ENCODE data around the gene TBX2. TPM values are rescaled to one million over a fixed set of nuclear protein-coding genes. Genes with fewer than 3 reads are reported as not detected.
"Not testable (repeated sequence)": the region's sequence is repeated elsewhere in the genome, so short reads cannot be mapped to it uniquely, and the experiment has no call there.

TBX2 gene
- total RNA-seq, 1 experiment from 2014 or later: 42.7 TPM

- H3K4me3 ChIP-seq; H3K36me3 ChIP-seq; H3K27me3 ChIP-seq; DNase-seq; H3K4me1 ChIP-seq; H3K27ac ChIP-seq; H3K9me3 ChIP-seq (replicated peaks): not testable (repeated sequence)
Measured at GRCh38 chr17:61449140-61449539, 49.5 kb downstream of the TBX2 start.

- no peaks in the 10 kb centered on the region; the same call in 1 of the 2 replicates for H3K9me3 ChIP-seq (replicated peaks)
- H3K27me3 ChIP-seq: no peaks in the 10 kb centered on the region
- H3K36me3 ChIP-seq: no peaks in the 10 kb centered on the region
- H3K4me1 ChIP-seq: no peaks in the 10 kb centered on the region
- H3K4me3 ChIP-seq: no peak overlapping the region
- DNase-seq: no peak
- H3K27ac ChIP-seq: no peak overlapping the region
Measured at GRCh38 chr17:61449707-61450640, 50.3 kb downstream of the TBX2 start.

- Histone ChIP-seq H3K4me1 (no peaks in the 10 kb centered on the region), H3K4me3 (no peak overlapping the region), H3K27me3 (no peaks in the 10 kb centered on the region), H3K27ac (no peak overlapping the region), H3K9me3 (replicated peaks) (no peaks in the 10 kb centered on the region; the same call in 1 of the 2 replicates), H3K36me3 (no peaks in the 10 kb centered on the region)
- no peak for DNase-seq
Measured at GRCh38 chr17:61450641-61451537, 51.2 kb downstream of the TBX2 start.

GRCh38 chr17:61451538-61452300 is 52.1 kb downstream of the TBX2 start:
- no peak for DNase-seq
- no peak overlapping the region for H3K4me3 ChIP-seq

GRCh38 chr17:61452301-61453290 is 53.0 kb downstream of the TBX2 start, which contains the start of gene TBX4:
Gene TBX4, plus strand, starts transcription at chr17:61452422. Its CDS starts 4,069 bp downstream, at chr17:61456491.
- no peak for DNase-seq
- H3K27me3 ChIP-seq: no peaks in the 10 kb centered on the region

More at GRCh38 chr17:61451538-61452300, 52.1 kb downstream of the TBX2 start:
- H3K4me1 ChIP-seq: no peaks in the 10 kb centered on the region
- no peaks in the 10 kb centered on the region for H3K36me3 ChIP-seq
- no peaks in the 10 kb centered on the region for H3K27me3 ChIP-seq
- H3K27ac ChIP-seq: no peak overlapping the region
- no peaks in the 10 kb centered on the region; the same call in 1 of the 2 replicates for H3K9me3 ChIP-seq (replicated peaks)

GRCh38 chr17:61453566-61454380 is 54.1 kb downstream of the TBX2 start:
- no peak overlapping the region for H3K4me3 ChIP-seq
- no peaks in the 10 kb centered on the region for H3K36me3 ChIP-seq
- DNase-seq: no peak
- H3K27me3 ChIP-seq: no peaks in the 10 kb centered on the region
- H3K9me3 ChIP-seq (replicated peaks): no peaks in the 10 kb centered on the region; the same call in 1 of the 2 replicates
- no peaks in the 10 kb centered on the region for H3K4me1 ChIP-seq
- no peak overlapping the region for H3K27ac ChIP-seq

More at GRCh38 chr17:61452301-61453290, 53.0 kb downstream of the TBX2 start, which contains the start of gene TBX4:
- Histone ChIP-seq H3K36me3 (no peaks in the 10 kb centered on the region), H3K27ac (no peak within 1 kb of the TSS), H3K4me1 (no peaks in the 10 kb centered on the region), H3K9me3 (replicated peaks) (no peaks in the 10 kb centered on the region; the same call in 1 of the 2 replicates), H3K4me3 (no peak within 1 kb of the TSS)

- Histone ChIP-seq H3K27ac (no peak overlapping the region), H3K36me3 (no peaks in the 10 kb centered on the region), H3K27me3 (no peaks in the 10 kb centered on the region), H3K9me3 (replicated peaks) (no peaks in the 10 kb centered on the region; the same call in 1 of the 2 replicates), H3K4me1 (no peaks in the 10 kb centered on the region), H3K4me3 (no peak overlapping the region)
- no peak for DNase-seq
Measured at GRCh38 chr17:61454381-61455323, 55.0 kb downstream of the TBX2 start.

GRCh38 chr17:61455324-61456060 is 55.8 kb downstream of the TBX2 start:
- no peak for DNase-seq
- Histone ChIP-seq H3K4me1 (no peaks in the 10 kb centered on the region), H3K27me3 (no peaks in the 10 kb centered on the region), H3K36me3 (no peaks in the 10 kb centered on the region), H3K4me3 (no peak overlapping the region), H3K9me3 (replicated peaks) (no peaks in the 10 kb centered on the region; the same call in 1 of the 2 replicates), H3K27ac (no peak overlapping the region)

- no peak overlapping the region for H3K27ac ChIP-seq
- no peaks in the 10 kb centered on the region for H3K27me3 ChIP-seq
- no peaks in the 10 kb centered on the region for H3K36me3 ChIP-seq
- no peaks in the 10 kb centered on the region; the same call in 1 of the 2 replicates for H3K9me3 ChIP-seq (replicated peaks)
- H3K4me1 ChIP-seq: no peaks in the 10 kb centered on the region
- DNase-seq: no peak
- no peak overlapping the region for H3K4me3 ChIP-seq
Measured at GRCh38 chr17:61456061-61456681, 56.5 kb downstream of the TBX2 start.

- H3K4me3 ChIP-seq: no peak overlapping the region
- no peak overlapping the region for H3K27ac ChIP-seq
- no peaks in the 10 kb centered on the region for H3K36me3 ChIP-seq
- H3K4me1 ChIP-seq: no peaks in the 10 kb centered on the region
- DNase-seq: no peak
- H3K27me3 ChIP-seq: no peaks in the 10 kb centered on the region
- H3K9me3 ChIP-seq (replicated peaks): no peaks in the 10 kb centered on the region; the same call in 1 of the 2 replicates
Measured at GRCh38 chr17:61456688-61457225, 57.1 kb downstream of the TBX2 start.

All from SJCRH30 (cell line).